ENCODE results near the gene EEFSEC.

The EEFSEC gene

GRCh38 chr3:128257632-128258031 lies 104.4 kb downstream of the EEFSEC start:
- Mint-ChIP-seq H3K27me3 (no peaks in the 10 kb centered on the region), H3K4me1 (peaks cover 25% of the 10 kb centered on the region), H3K9me3 (peaks cover 5% of the 10 kb centered on the region), H3K36me3 (peaks cover 37% of the 10 kb centered on the region), H3K4me3 (no peak overlapping the region), H3K27ac (no peak overlapping the region)

- H3K27me3 Mint-ChIP-seq, result no peaks in the 10 kb centered on the region
- peaks cover 5% of the 10 kb centered on the region for H3K9me3 Mint-ChIP-seq
- H3K36me3 Mint-ChIP-seq, result peaks cover 33% of the 10 kb centered on the region
- no peak overlapping the region for H3K27ac Mint-ChIP-seq
- no peak overlapping the region for H3K4me3 Mint-ChIP-seq
- peaks cover 15% of the 10 kb centered on the region for H3K4me1 Mint-ChIP-seq
Observed at GRCh38 chr3:128260275-128260674, 107.0 kb downstream of the EEFSEC start.

- no peaks in the 10 kb centered on the region for H3K27me3 Mint-ChIP-seq
- no peak overlapping the region for H3K27ac Mint-ChIP-seq
- H3K4me3 Mint-ChIP-seq, result no peak overlapping the region
- peaks cover 5% of the 10 kb centered on the region for H3K9me3 Mint-ChIP-seq
- peaks cover under 1% of the 10 kb centered on the region for H3K4me1 Mint-ChIP-seq
- H3K36me3 Mint-ChIP-seq, result peaks cover 25% of the 10 kb centered on the region
Observed at GRCh38 chr3:128262457-128262856, 109.2 kb downstream of the EEFSEC start.

- H3K36me3 Mint-ChIP-seq, result peaks cover 27% of the 10 kb centered on the region
- peaks cover 5% of the 10 kb centered on the region for H3K9me3 Mint-ChIP-seq
- H3K4me3 Mint-ChIP-seq, result no peak overlapping the region
- H3K27me3 Mint-ChIP-seq, result no peaks in the 10 kb centered on the region
- peaks cover 1% of the 10 kb centered on the region for H3K4me1 Mint-ChIP-seq
- H3K27ac Mint-ChIP-seq, result no peak overlapping the region
Observed at GRCh38 chr3:128263118-128263517, 109.8 kb downstream of the EEFSEC start.

GRCh38 chr3:128263946-128264345 lies 110.7 kb downstream of the EEFSEC start:
- Mint-ChIP-seq H3K27me3 (no peaks in the 10 kb centered on the region), H3K36me3 (peaks cover 32% of the 10 kb centered on the region), H3K27ac (no peak overlapping the region), H3K4me1 (peaks cover 5% of the 10 kb centered on the region), H3K9me3 (peaks cover 5% of the 10 kb centered on the region), H3K4me3 (no peak overlapping the region)

GRCh38 chr3:128266453-128266852 lies 113.2 kb downstream of the EEFSEC start:
- H3K4me1 Mint-ChIP-seq, result peaks cover 8% of the 10 kb centered on the region
- H3K36me3 Mint-ChIP-seq, result peaks cover 27% of the 10 kb centered on the region
- no peaks in the 10 kb centered on the region for H3K27me3 Mint-ChIP-seq
- no peak overlapping the region for H3K4me3 Mint-ChIP-seq
- H3K9me3 Mint-ChIP-seq, result no peaks in the 10 kb centered on the region
- no peak overlapping the region for H3K27ac Mint-ChIP-seq

- Mint-ChIP-seq H3K4me3 (no peak overlapping the region), H3K4me1 (peaks cover 8% of the 10 kb centered on the region), H3K27ac (no peak overlapping the region), H3K27me3 (no peaks in the 10 kb centered on the region), H3K36me3 (peaks cover 24% of the 10 kb centered on the region), H3K9me3 (no peaks in the 10 kb centered on the region)
Observed at GRCh38 chr3:128267541-128267940, 114.3 kb downstream of the EEFSEC start.

- no peaks in the 10 kb centered on the region for H3K9me3 Mint-ChIP-seq
- peaks cover 19% of the 10 kb centered on the region for H3K36me3 Mint-ChIP-seq
- H3K27ac Mint-ChIP-seq, result no peak overlapping the region
- H3K4me1 Mint-ChIP-seq, result peaks cover 8% of the 10 kb centered on the region
- no peak overlapping the region for H3K4me3 Mint-ChIP-seq
- H3K27me3 Mint-ChIP-seq, result no peaks in the 10 kb centered on the region
Observed at GRCh38 chr3:128269006-128269775, 115.9 kb downstream of the EEFSEC start.

- peaks cover 8% of the 10 kb centered on the region for H3K4me1 Mint-ChIP-seq
- H3K36me3 Mint-ChIP-seq, result peaks cover 17% of the 10 kb centered on the region
- H3K4me3 Mint-ChIP-seq, result no peak overlapping the region
- no peaks in the 10 kb centered on the region for H3K27me3 Mint-ChIP-seq
- H3K27ac Mint-ChIP-seq, result no peak overlapping the region
- H3K9me3 Mint-ChIP-seq, result no peaks in the 10 kb centered on the region
Observed at GRCh38 chr3:128269796-128270195, 116.5 kb downstream of the EEFSEC start.

GRCh38 chr3:128270559-128271492 lies 117.5 kb downstream of the EEFSEC start:
- Mint-ChIP-seq H3K27ac (no peak overlapping the region), H3K4me3 (no peak overlapping the region), H3K27me3 (no peaks in the 10 kb centered on the region), H3K9me3 (no peaks in the 10 kb centered on the region), H3K36me3 (peaks cover 17% of the 10 kb centered on the region), H3K4me1 (peaks cover 8% of the 10 kb centered on the region)

GRCh38 chr3:128271536-128272332 lies 118.5 kb downstream of the EEFSEC start:
- H3K9me3 Mint-ChIP-seq, result no peaks in the 10 kb centered on the region
- H3K4me3 Mint-ChIP-seq, result no peak overlapping the region
- peaks cover 13% of the 10 kb centered on the region for H3K4me1 Mint-ChIP-seq
- H3K27me3 Mint-ChIP-seq, result no peaks in the 10 kb centered on the region
- no peak overlapping the region for H3K27ac Mint-ChIP-seq
- peaks cover 17% of the 10 kb centered on the region for H3K36me3 Mint-ChIP-seq

GRCh38 chr3:128273109-128273840 lies 120.0 kb downstream of the EEFSEC start:
- no peak overlapping the region for H3K27ac Mint-ChIP-seq
- H3K27me3 Mint-ChIP-seq, result no peaks in the 10 kb centered on the region
- no peaks in the 10 kb centered on the region for H3K9me3 Mint-ChIP-seq
- H3K36me3 Mint-ChIP-seq, result peaks cover 9% of the 10 kb centered on the region
- no peak overlapping the region for H3K4me3 Mint-ChIP-seq
- H3K4me1 Mint-ChIP-seq, result peaks cover 20% of the 10 kb centered on the region

- Mint-ChIP-seq H3K4me3 (no peak overlapping the region), H3K4me1 (peaks cover 23% of the 10 kb centered on the region), H3K27ac (no peak overlapping the region), H3K9me3 (no peaks in the 10 kb centered on the region), H3K36me3 (peaks cover 7% of the 10 kb centered on the region), H3K27me3 (no peaks in the 10 kb centered on the region)
Observed at GRCh38 chr3:128273841-128274573, 120.7 kb downstream of the EEFSEC start.

GRCh38 chr3:128274837-128275236 lies 121.6 kb downstream of the EEFSEC start:
- peaks cover 5% of the 10 kb centered on the region for H3K36me3 Mint-ChIP-seq
- H3K27me3 Mint-ChIP-seq, result no peaks in the 10 kb centered on the region
- H3K4me1 Mint-ChIP-seq, result peaks cover 25% of the 10 kb centered on the region
- H3K4me3 Mint-ChIP-seq, result no peak overlapping the region
- no peaks in the 10 kb centered on the region for H3K9me3 Mint-ChIP-seq
- no peak overlapping the region for H3K27ac Mint-ChIP-seq

All from activated naive CD4-positive, alpha-beta T cell treated with anti-CD3 and anti-CD28 coated beads, Interleukin-2, amount 50 U/mL, for 24 hours (primary cell).